ENCODE results near the gene NPM3. TPM values are rescaled to one million over a fixed set of nuclear protein-coding genes. Genes with fewer than 3 reads are reported as not detected.

Gene NPM3
- total and polyA plus RNA-seq, 2 of the 13 experiments (the other 11 are each of a cell fraction or from before 2014, with no cell fraction given): 47.6 to 129 TPM

- no peak for TF ChIP-seq HNF4G (IDR thresholded peaks at IDR 0.05; ENCODE audit: borderline replicate concordance, low read depth, low read length)
- TF ChIP-seq HNF4G (CRISPR knock-in tag; IDR thresholded peaks at IDR 0.05; ENCODE audit: borderline replicate concordance, low read depth): no peak
- TF ChIP-seq EHMT2 (IDR thresholded peaks at IDR 0.05; ENCODE audit: borderline replicate concordance, low read depth, low read length): no peak
- TF ChIP-seq ZNF577 (CRISPR knock-in tag; IDR thresholded peaks at IDR 0.05; ENCODE audit: borderline replicate concordance, low read depth): no peak
- TF ChIP-seq XRCC5 (optimal IDR thresholded peaks at IDR 0.05; ENCODE audit: low read length): no peak
Measured at GRCh38 chr10:101776161-101776817, 7.0 kb downstream of the NPM3 start (continued).

- BruUV-seq (replicated peaks): no TSS peak
- ChIA-PET CTCF (ENCODE audit: low intra/inter-chr PET ratio, low total read pairs) (no interaction called here), POLR2A (no interaction called here)
- H3K4me1 ChIP-seq (ENCODE audit: insufficient read depth, low read length): peaks cover 31% of the 10 kb centered on the region
- H2AFZ ChIP-seq (ENCODE audit: low read length): no peak within 1 kb of the TSS
- no peak within 1 kb of the TSS for H3K27ac ChIP-seq (ENCODE audit: extremely low read length, insufficient read depth, low read length)
- WGBS (ENCODE audit: low lambda C conversion rate): 27% methylated on average over 16 of the region's 98 CpGs
- in situ Hi-C loops (cut with HindIII; ENCODE audit: extremely low pct_ligation_motif_present, low pct_unique_long_range_greater_than_20kb): no loop called here
- peak within 1 kb of the TSS; percentile 30 to 55 (median 31); a peak in 4 of 6 replicates for H3K4me3 ChIP-seq (replicated peaks in 1 of 3; ENCODE audit: insufficient read depth in 1 of 3, low read depth in 2 of 3, low read length in 3 of 3)
- intact Hi-C loops (cut with micrococcal nuclease; ENCODE audit: unreplicated experiment): no loop called here
- TF ChIP-seq NAIF1 (CRISPR knock-in tag; IDR thresholded peaks at IDR 0.05; ENCODE audit: borderline replicate concordance) (no peak), PPARG (CRISPR knock-in tag; conservative IDR thresholded peaks at IDR 0.05) (no peak), HNRNPLL (IDR thresholded peaks at IDR 0.05; ENCODE audit: low read depth, low read length, poor library complexity, severe bottlenecking) (peak; percentile 7), ZNF768 (CRISPR knock-in tag; IDR thresholded peaks at IDR 0.05) (peak; percentile 99), ZNF781 (CRISPR knock-in tag; IDR thresholded peaks at IDR 0.05; ENCODE audit: borderline replicate concordance, not compliant biosample characterization) (no peak), REPIN1 (CRISPR knock-in tag; IDR thresholded peaks at IDR 0.05; ENCODE audit: borderline replicate concordance, low read depth) (no peak), ZNF792 (CRISPR knock-in tag; IDR thresholded peaks at IDR 0.05) (no peak), ZIK1 (CRISPR knock-in tag; IDR thresholded peaks at IDR 0.05; ENCODE audit: borderline replicate concordance, low read depth) (no peak), RORA (CRISPR knock-in tag; IDR thresholded peaks at IDR 0.05) (no peak), ADNP (CRISPR knock-in tag; IDR thresholded peaks at IDR 0.05) (no peak), ZC3H13 (CRISPR knock-in tag; IDR thresholded peaks at IDR 0.05) (no peak), HNRNPH1 (optimal IDR thresholded peaks at IDR 0.05; ENCODE audit: low read depth, low read length) (no peak), MED13 (CRISPR knock-in tag; IDR thresholded peaks at IDR 0.05) (no peak), HMG20A (CRISPR knock-in tag; IDR thresholded peaks at IDR 0.05; ENCODE audit: borderline replicate concordance) (no peak), ZNF326 (CRISPR knock-in tag; IDR thresholded peaks at IDR 0.05; ENCODE audit: borderline replicate concordance) (no peak), ZNF7 (CRISPR knock-in tag; IDR thresholded peaks at IDR 0.05) (no peak)
- H3K9ac ChIP-seq (ENCODE audit: insufficient read depth, low read depth, low read length): no peak within 1 kb of the TSS
- no peak for FAIRE-seq
- no peaks in the 10 kb centered on the region for H4K20me1 ChIP-seq (ENCODE audit: insufficient read depth, low read length)
- no peak for ATAC-seq
- H3K9me3 ChIP-seq (ENCODE audit: low read length): no peaks in the 10 kb centered on the region
- peak within 1 kb of the TSS; percentile 62 for H3K4me2 ChIP-seq (ENCODE audit: low read depth, low read length)
- H3K36me3 ChIP-seq (replicated peaks in 1 of 2; ENCODE audit: control insufficient read depth in 1 of 2, insufficient read depth in 2 of 2, low read length in 2 of 2): no peaks in the 10 kb centered on the region; a peak in 1 of 5 replicates
- no peaks in the 10 kb centered on the region for H3K79me2 ChIP-seq (ENCODE audit: insufficient read depth, low read length)
- DNase-seq (ENCODE audit: low spot score): no peak
- peaks cover 17 to 49% of the 10 kb centered on the region in 2 experiments for H3K27me3 ChIP-seq (ENCODE audit: control insufficient read depth in 1 of 2, insufficient read depth in 2 of 2, low read length in 2 of 2)
Measured at GRCh38 chr10:101775273-101776160, 7.7 kb downstream of the NPM3 start, which contains the start of gene FGF8. TSS of gene FGF8 (minus strand) at chr10:101776114. CDS start at chr10:101775900, 214 bp downstream.

All from HepG2 (cell line).